IMR-90 (cell line): ENCODE measurements around the gene WWC2.

Experiments used
- CTCF ChIP-seq: conservative IDR thresholded peaks from 2 replicates; pipeline ENCODE4 v1.5.1; 2012; ENCODE audit warnings: mild to moderate bottlenecking, low read depth, low read length, improper control_type of control experiment
- FOS ChIP-seq: fragments of 150-350 bp; IDR thresholded peaks from 2 replicates; pipeline ENCODE4 v1.6.1; 2016; ENCODE audit warnings: low read depth, low read length
- MXI1 ChIP-seq: IDR thresholded peaks from 2 replicates; pipeline ENCODE4 v1.6.1; 2012; ENCODE audit warnings: low read depth, mild to moderate bottlenecking, low read length, moderate library complexity, borderline replicate concordance
- POLR2A ChIP-seq: IDR thresholded peaks from 2 replicates; pipeline ENCODE4 v1.6.1; 2012; ENCODE audit warnings: mild to moderate bottlenecking, low read depth, low read length
- RAD21 ChIP-seq: IDR thresholded peaks from 2 replicates; pipeline ENCODE4 v1.6.1; 2012; ENCODE audit warnings: low read length, improper control_type of control experiment
- USF2 ChIP-seq: fragments of 150-350 bp; IDR thresholded peaks from 2 replicates; pipeline ENCODE4 v1.6.1; 2017; ENCODE audit warnings: mild to moderate bottlenecking, antibody characterized with exemption, low read length, low read depth

- TF ChIP-seq CTCF (no peak), POLR2A (no peak), FOS (no peak), USF2 (no peak), RAD21 (no peak), MXI1 (no peak)
Measured at GRCh38 chr4:183110244-183110643, 11.2 kb downstream of the WWC2 start.
